SK-N-SH (cell line): ENCODE results near the gene NFASC.

Experiments used
- CHD2 ChIP-seq: fragments of 150-350 bp; IDR thresholded peaks from 2 replicates; pipeline ENCODE4 v1.6.1; 2018; ENCODE audit warnings: low read length; ENCODE audit not compliant: partially characterized antibody
- POLR2AphosphoS5 ChIP-seq: IDR thresholded peaks from 2 replicates; pipeline ENCODE4 v1.6.1; 2012; ENCODE audit warnings: low read depth, low read length
- RCOR1 ChIP-seq: fragments of 150-350 bp; IDR thresholded peaks from 2 replicates; pipeline ENCODE4 v1.6.1; 2017; ENCODE audit warnings: antibody characterized with exemption, low read length
- RXRA ChIP-seq: IDR thresholded peaks from 2 replicates; pipeline ENCODE4 v1.4.0; 2012; ENCODE audit warnings: low read depth, mild to moderate bottlenecking, borderline replicate concordance
- YY1 ChIP-seq: IDR thresholded peaks from 2 replicates; pipeline ENCODE4 v1.4.0; 2012; ENCODE audit warnings: low read depth, mild to moderate bottlenecking
- TF ChIP-seq, protein P1 (sequence below): IDR thresholded peaks from 2 replicates; pipeline ENCODE4; 2012
- TF ChIP-seq, protein P2 (sequence below): fragments of 200-600 bp; sonication (generic); IDR thresholded peaks from 2 replicates; pipeline ENCODE4 v1.6.1; 2017; ENCODE audit warnings: antibody characterized with exemption, mild to moderate bottlenecking, moderate library complexity
- TF ChIP-seq, protein P3 (sequence below): IDR thresholded peaks from 2 replicates; pipeline ENCODE4 v1.6.1; 2012; ENCODE audit warnings: mild to moderate bottlenecking, low read depth, low read length, moderate library complexity
- TF ChIP-seq, protein P4 (sequence below): IDR thresholded peaks from 2 replicates; pipeline ENCODE4 v1.4.0; 2012; ENCODE audit warnings: low read depth

DNA sequence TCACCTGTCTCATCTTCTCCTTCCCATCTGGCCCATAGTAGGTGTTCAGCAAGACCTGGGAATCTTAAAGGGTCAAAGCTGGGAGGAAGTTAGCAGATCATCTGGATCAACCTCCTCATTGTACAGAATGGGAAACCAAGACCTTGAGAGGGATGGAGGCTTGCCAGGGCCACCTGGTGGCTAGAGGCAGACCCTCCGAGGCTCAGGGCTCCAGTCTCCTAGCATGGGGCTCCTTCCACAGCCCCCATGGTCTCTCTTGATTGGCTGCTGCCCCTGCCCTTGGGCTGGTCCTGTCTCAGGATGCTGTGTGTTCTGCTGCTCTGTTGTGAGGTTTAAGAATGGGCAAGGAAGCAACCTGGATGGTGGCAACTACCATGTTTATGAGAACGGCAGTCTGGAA, 103.7 kb downstream of the NFASC start:
- TF ChIP-seq, protein P1, sequence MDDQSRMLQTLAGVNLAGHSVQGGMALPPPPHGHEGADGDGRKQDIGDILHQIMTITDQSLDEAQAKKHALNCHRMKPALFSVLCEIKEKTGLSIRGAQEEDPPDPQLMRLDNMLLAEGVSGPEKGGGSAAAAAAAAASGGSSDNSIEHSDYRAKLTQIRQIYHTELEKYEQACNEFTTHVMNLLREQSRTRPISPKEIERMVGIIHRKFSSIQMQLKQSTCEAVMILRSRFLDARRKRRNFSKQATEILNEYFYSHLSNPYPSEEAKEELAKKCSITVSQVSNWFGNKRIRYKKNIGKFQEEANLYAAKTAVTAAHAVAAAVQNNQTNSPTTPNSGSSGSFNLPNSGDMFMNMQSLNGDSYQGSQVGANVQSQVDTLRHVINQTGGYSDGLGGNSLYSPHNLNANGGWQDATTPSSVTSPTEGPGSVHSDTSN, result no peak
- TF ChIP-seq, protein P2, sequence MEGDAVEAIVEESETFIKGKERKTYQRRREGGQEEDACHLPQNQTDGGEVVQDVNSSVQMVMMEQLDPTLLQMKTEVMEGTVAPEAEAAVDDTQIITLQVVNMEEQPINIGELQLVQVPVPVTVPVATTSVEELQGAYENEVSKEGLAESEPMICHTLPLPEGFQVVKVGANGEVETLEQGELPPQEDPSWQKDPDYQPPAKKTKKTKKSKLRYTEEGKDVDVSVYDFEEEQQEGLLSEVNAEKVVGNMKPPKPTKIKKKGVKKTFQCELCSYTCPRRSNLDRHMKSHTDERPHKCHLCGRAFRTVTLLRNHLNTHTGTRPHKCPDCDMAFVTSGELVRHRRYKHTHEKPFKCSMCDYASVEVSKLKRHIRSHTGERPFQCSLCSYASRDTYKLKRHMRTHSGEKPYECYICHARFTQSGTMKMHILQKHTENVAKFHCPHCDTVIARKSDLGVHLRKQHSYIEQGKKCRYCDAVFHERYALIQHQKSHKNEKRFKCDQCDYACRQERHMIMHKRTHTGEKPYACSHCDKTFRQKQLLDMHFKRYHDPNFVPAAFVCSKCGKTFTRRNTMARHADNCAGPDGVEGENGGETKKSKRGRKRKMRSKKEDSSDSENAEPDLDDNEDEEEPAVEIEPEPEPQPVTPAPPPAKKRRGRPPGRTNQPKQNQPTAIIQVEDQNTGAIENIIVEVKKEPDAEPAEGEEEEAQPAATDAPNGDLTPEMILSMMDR, result no peak
- TF ChIP-seq, protein P3, sequence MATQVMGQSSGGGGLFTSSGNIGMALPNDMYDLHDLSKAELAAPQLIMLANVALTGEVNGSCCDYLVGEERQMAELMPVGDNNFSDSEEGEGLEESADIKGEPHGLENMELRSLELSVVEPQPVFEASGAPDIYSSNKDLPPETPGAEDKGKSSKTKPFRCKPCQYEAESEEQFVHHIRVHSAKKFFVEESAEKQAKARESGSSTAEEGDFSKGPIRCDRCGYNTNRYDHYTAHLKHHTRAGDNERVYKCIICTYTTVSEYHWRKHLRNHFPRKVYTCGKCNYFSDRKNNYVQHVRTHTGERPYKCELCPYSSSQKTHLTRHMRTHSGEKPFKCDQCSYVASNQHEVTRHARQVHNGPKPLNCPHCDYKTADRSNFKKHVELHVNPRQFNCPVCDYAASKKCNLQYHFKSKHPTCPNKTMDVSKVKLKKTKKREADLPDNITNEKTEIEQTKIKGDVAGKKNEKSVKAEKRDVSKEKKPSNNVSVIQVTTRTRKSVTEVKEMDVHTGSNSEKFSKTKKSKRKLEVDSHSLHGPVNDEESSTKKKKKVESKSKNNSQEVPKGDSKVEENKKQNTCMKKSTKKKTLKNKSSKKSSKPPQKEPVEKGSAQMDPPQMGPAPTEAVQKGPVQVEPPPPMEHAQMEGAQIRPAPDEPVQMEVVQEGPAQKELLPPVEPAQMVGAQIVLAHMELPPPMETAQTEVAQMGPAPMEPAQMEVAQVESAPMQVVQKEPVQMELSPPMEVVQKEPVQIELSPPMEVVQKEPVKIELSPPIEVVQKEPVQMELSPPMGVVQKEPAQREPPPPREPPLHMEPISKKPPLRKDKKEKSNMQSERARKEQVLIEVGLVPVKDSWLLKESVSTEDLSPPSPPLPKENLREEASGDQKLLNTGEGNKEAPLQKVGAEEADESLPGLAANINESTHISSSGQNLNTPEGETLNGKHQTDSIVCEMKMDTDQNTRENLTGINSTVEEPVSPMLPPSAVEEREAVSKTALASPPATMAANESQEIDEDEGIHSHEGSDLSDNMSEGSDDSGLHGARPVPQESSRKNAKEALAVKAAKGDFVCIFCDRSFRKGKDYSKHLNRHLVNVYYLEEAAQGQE, result no peak
- TF ChIP-seq, protein P4, sequence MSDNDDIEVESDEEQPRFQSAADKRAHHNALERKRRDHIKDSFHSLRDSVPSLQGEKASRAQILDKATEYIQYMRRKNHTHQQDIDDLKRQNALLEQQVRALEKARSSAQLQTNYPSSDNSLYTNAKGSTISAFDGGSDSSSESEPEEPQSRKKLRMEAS, result no peak
- TF ChIP-seq POLR2AphosphoS5 (no peak), RCOR1 (no peak), RXRA (no peak), CHD2 (no peak), YY1 (no peak)
